WERI-Rb-1 (cell line): Measurements from ENCODE around the gene PDGFRB.

Source experiments
- DNase-seq: peaks from one replicate; pipeline ENCODE4 v3.0.0-alpha.2; 2020
- H3K27ac ChIP-seq: fragments of 250-450 bp; sonication (Bioruptor Pico); 2 replicates; pipeline ENCODE4 v1.5.1; 2020; ENCODE audit warnings: mild to moderate bottlenecking, moderate library complexity
- H3K27me3 ChIP-seq: fragments of 250-450 bp; sonication (Bioruptor Pico); 2 replicates; pipeline ENCODE4 v1.5.1; 2021; ENCODE audit warnings: mild to moderate bottlenecking, low read depth, moderate library complexity; ENCODE audit not compliant: insufficient read depth, severe bottlenecking
- H3K36me3 ChIP-seq: fragments of 250-450 bp; sonication (Bioruptor Pico); 2 replicates; pipeline ENCODE4 v1.5.1; 2020; ENCODE audit warnings: mild to moderate bottlenecking, moderate library complexity
- H3K4me3 ChIP-seq: 2 replicates; pipeline ENCODE4 v1.5.1; 2011; ENCODE audit warnings: low read depth, mild to moderate bottlenecking, control low read depth, low read length
- H3K9me3 ChIP-seq: fragments of 250-450 bp; sonication (Bioruptor Pico); 2 replicates; pipeline ENCODE4 v1.5.1; 2021; ENCODE audit warnings: mild to moderate bottlenecking, moderate library complexity; ENCODE audit not compliant: severe bottlenecking
- CTCF ChIP-seq: IDR thresholded peaks from 2 replicates; pipeline ENCODE4 v1.5.1; 2011; ENCODE audit warnings: low read depth, mild to moderate bottlenecking, control low read depth, inconsistent platforms, low read length

Gene PDGFRB

GRCh38 chr5:150142185-150142958 lies 13.3 kb downstream of the PDGFRB start:
- Histone ChIP-seq H3K36me3 (no peaks in the 10 kb centered on the region), H3K4me3 (no peak overlapping the region), H3K27me3 (no peaks in the 10 kb centered on the region), H3K27ac (no peak overlapping the region), H3K9me3 (no peaks in the 10 kb centered on the region)
- no peak for TF ChIP-seq CTCF
- no peak for DNase-seq

- DNase-seq = no peak
- H3K36me3 ChIP-seq = no peaks in the 10 kb centered on the region
- no peak overlapping the region for H3K4me3 ChIP-seq
- no peaks in the 10 kb centered on the region for H3K9me3 ChIP-seq
- no peaks in the 10 kb centered on the region for H3K27me3 ChIP-seq
- TF ChIP-seq CTCF = no peak
- H3K27ac ChIP-seq = no peak overlapping the region
Observed at GRCh38 chr5:150141544-150142184, 14.0 kb downstream of the PDGFRB start.

GRCh38 chr5:150140830-150141229 lies 14.8 kb downstream of the PDGFRB start:
- H3K9me3 ChIP-seq = no peaks in the 10 kb centered on the region
- DNase-seq = no peak
- TF ChIP-seq CTCF = no peak
- no peaks in the 10 kb centered on the region for H3K27me3 ChIP-seq
- H3K36me3 ChIP-seq = no peaks in the 10 kb centered on the region
- H3K4me3 ChIP-seq = no peak overlapping the region
- H3K27ac ChIP-seq = no peak overlapping the region

GRCh38 chr5:150139334-150139733 lies 16.3 kb downstream of the PDGFRB start:
- no peak overlapping the region for H3K4me3 ChIP-seq
- DNase-seq = no peak
- no peak overlapping the region for H3K27ac ChIP-seq
- H3K9me3 ChIP-seq = no peaks in the 10 kb centered on the region
- no peaks in the 10 kb centered on the region for H3K36me3 ChIP-seq
- H3K27me3 ChIP-seq = no peaks in the 10 kb centered on the region
- TF ChIP-seq CTCF = no peak

- H3K27me3 ChIP-seq = no peaks in the 10 kb centered on the region
- H3K36me3 ChIP-seq = no peaks in the 10 kb centered on the region
- no peak overlapping the region for H3K27ac ChIP-seq
- no peak for DNase-seq
- no peak overlapping the region for H3K4me3 ChIP-seq
- no peak for TF ChIP-seq CTCF
- no peaks in the 10 kb centered on the region for H3K9me3 ChIP-seq
Observed at GRCh38 chr5:150138551-150139265, 16.9 kb downstream of the PDGFRB start.
